A673 (cell line): ENCODE results near the gene DLGAP1.

Experiments
- CTCF ChIP-seq: fragments of 300-800, 200-600 bp; sonication (generic); conservative IDR thresholded peaks from 2 replicates; pipeline ENCODE4 v1.5.1; 2017; ENCODE audit warnings: low read depth, mild to moderate bottlenecking, antibody characterized with exemption, low read length, moderate library complexity, mixed read lengths
- EZH2 ChIP-seq: fragments of 200-600 bp; sonication (generic); IDR thresholded peaks from 2 replicates; pipeline ENCODE4 v1.6.1; 2017; ENCODE audit warnings: borderline replicate concordance, low read depth, mild to moderate bottlenecking, mixed read lengths, antibody characterized with exemption, low read length; ENCODE audit not compliant: poor library complexity, severe bottlenecking

- TF ChIP-seq CTCF, result no peak
- TF ChIP-seq EZH2, result no peak
Measured at GRCh38 chr18:3983351-3983969, 471.6 kb downstream of the DLGAP1 start.
